ENCODE measurements around the gene GPRC5D. TPM values are rescaled to one million over a fixed set of nuclear protein-coding genes. Genes with fewer than 3 reads are reported as not detected.

The GPRC5D gene
- polyA plus RNA-seq, 1 donor (not counting 4 experiments of a cell fraction or from before 2014, with no cell fraction given), result 0.08 TPM

- DNase-seq (ENCODE audit: low read depth, low spot score) (no peak), FAIRE-seq (no peak)
- H3K4me3 ChIP-seq (ENCODE audit: control insufficient read depth in 2 of 3, extremely low read depth in 1 of 3, insufficient read depth in 2 of 3, low read depth in 1 of 3, low read length in 3 of 3), result no peak overlapping the region
- no peaks in the 10 kb centered on the region for H3K9me3 ChIP-seq (ENCODE audit: control insufficient read depth, low read depth, low read length)
- H3K36me3 ChIP-seq (ENCODE audit: control insufficient read depth in 2 of 2, extremely low read depth in 1 of 2, insufficient read depth in 2 of 2, low read length in 2 of 2), result peaks cover 16 to 24% of the 10 kb centered on the region in 2 experiments
- H3K27me3 ChIP-seq (ENCODE audit: control insufficient read depth, extremely low read depth, insufficient read depth, low read length), result no peaks in the 10 kb centered on the region
- no peak overlapping the region for H3K27ac ChIP-seq (ENCODE audit: control insufficient read depth, insufficient read depth, low read length)
- no peaks in the 10 kb centered on the region for H3K4me1 ChIP-seq (ENCODE audit: control insufficient read depth, extremely low read depth, insufficient read depth, low read length)
- no peak overlapping the region for H3K9ac ChIP-seq (ENCODE audit: control insufficient read depth, extremely low read depth, insufficient read depth, low read length)
- H3K4me2 ChIP-seq (ENCODE audit: control insufficient read depth, extremely low read depth, insufficient read depth, low read depth, low read length), result no peak overlapping the region
- peaks cover under 1% of the 10 kb centered on the region for H3K79me2 ChIP-seq (ENCODE audit: control insufficient read depth, insufficient read depth, low read length)
- no peak overlapping the region for H2AFZ ChIP-seq (ENCODE audit: control insufficient read depth, low read length)
- no peaks in the 10 kb centered on the region for H4K20me1 ChIP-seq (ENCODE audit: control insufficient read depth, extremely low read depth, insufficient read depth, low read length)
- H3K9me1 ChIP-seq (ENCODE audit: control insufficient read depth, extremely low read depth, insufficient read depth, low read length), result no peaks in the 10 kb centered on the region
- no peak for TF ChIP-seq EZH2 (IDR thresholded peaks at IDR 0.05; ENCODE audit: low read length)
- dilution Hi-C loops (cut with MboI; ENCODE audit: extremely low pct_ligation_motif_present, low sequenced_read_pairs), result no loop called here
Observed at GRCh38 chr12:12915656-12916055, 36.3 kb downstream of the GPRC5D start.

GRCh38 chr12:12912711-12913110, 39.3 kb downstream of the GPRC5D start:
- no peak overlapping the region for H2AFZ ChIP-seq (ENCODE audit: control insufficient read depth, low read length)
- H3K9me1 ChIP-seq (ENCODE audit: control insufficient read depth, extremely low read depth, insufficient read depth, low read length), result no peaks in the 10 kb centered on the region
- DNase-seq (ENCODE audit: low read depth, low spot score) (no peak), FAIRE-seq (no peak)
- H3K4me2 ChIP-seq (ENCODE audit: control insufficient read depth, extremely low read depth, insufficient read depth, low read depth, low read length), result no peak overlapping the region
- H3K79me2 ChIP-seq (ENCODE audit: control insufficient read depth, insufficient read depth, low read length), result peaks cover 19% of the 10 kb centered on the region
- H3K4me1 ChIP-seq (ENCODE audit: control insufficient read depth, extremely low read depth, insufficient read depth, low read length), result no peaks in the 10 kb centered on the region
- H3K36me3 ChIP-seq (ENCODE audit: control insufficient read depth in 2 of 2, extremely low read depth in 1 of 2, insufficient read depth in 2 of 2, low read length in 2 of 2), result peaks cover 20 to 38% of the 10 kb centered on the region in 2 experiments
- dilution Hi-C loops (cut with MboI; ENCODE audit: extremely low pct_ligation_motif_present, low sequenced_read_pairs), result no loop called here
- H3K9ac ChIP-seq (ENCODE audit: control insufficient read depth, extremely low read depth, insufficient read depth, low read length), result no peak overlapping the region
- H3K4me3 ChIP-seq (ENCODE audit: control insufficient read depth in 2 of 3, extremely low read depth in 1 of 3, insufficient read depth in 2 of 3, low read depth in 1 of 3, low read length in 3 of 3), result no peak overlapping the region
- TF ChIP-seq CTCF (optimal IDR thresholded peaks at IDR 0.05 in 1 of 3, IDR thresholded peaks at IDR 0.05 in 1 of 3, conservative IDR thresholded peaks at IDR 0.05 in 1 of 3; ENCODE audit: extremely low read depth in 1 of 3, insufficient read depth in 2 of 3, low read length in 3 of 3), result no peak
- TF ChIP-seq EZH2 (IDR thresholded peaks at IDR 0.05; ENCODE audit: low read length), result no peak
- no peaks in the 10 kb centered on the region for H3K9me3 ChIP-seq (ENCODE audit: control insufficient read depth, low read depth, low read length)
- H3K27me3 ChIP-seq (ENCODE audit: control insufficient read depth, extremely low read depth, insufficient read depth, low read length), result no peaks in the 10 kb centered on the region
- H3K27ac ChIP-seq (ENCODE audit: control insufficient read depth, insufficient read depth, low read length), result no peak overlapping the region
- H4K20me1 ChIP-seq (ENCODE audit: control insufficient read depth, extremely low read depth, insufficient read depth, low read length), result no peaks in the 10 kb centered on the region

- TF ChIP-seq EZH2 (IDR thresholded peaks at IDR 0.05; ENCODE audit: low read length) (no peak), CTCF (optimal IDR thresholded peaks at IDR 0.05 in 1 of 3, IDR thresholded peaks at IDR 0.05 in 1 of 3, conservative IDR thresholded peaks at IDR 0.05 in 1 of 3; ENCODE audit: extremely low read depth in 1 of 3, insufficient read depth in 2 of 3, low read length in 3 of 3) (no peak)
- H2AFZ ChIP-seq (ENCODE audit: control insufficient read depth, low read length), result no peak overlapping the region
- H3K9me3 ChIP-seq (ENCODE audit: control insufficient read depth, low read depth, low read length), result no peaks in the 10 kb centered on the region
- FAIRE-seq (no peak), DNase-seq (ENCODE audit: low read depth, low spot score) (no peak)
- no peaks in the 10 kb centered on the region for H3K9me1 ChIP-seq (ENCODE audit: control insufficient read depth, extremely low read depth, insufficient read depth, low read length)
- no peak overlapping the region for H3K4me2 ChIP-seq (ENCODE audit: control insufficient read depth, extremely low read depth, insufficient read depth, low read depth, low read length)
- no peaks in the 10 kb centered on the region for H4K20me1 ChIP-seq (ENCODE audit: control insufficient read depth, extremely low read depth, insufficient read depth, low read length)
- peaks cover 25 to 33% of the 10 kb centered on the region in 2 experiments for H3K36me3 ChIP-seq (ENCODE audit: control insufficient read depth in 2 of 2, extremely low read depth in 1 of 2, insufficient read depth in 2 of 2, low read length in 2 of 2)
- H3K4me1 ChIP-seq (ENCODE audit: control insufficient read depth, extremely low read depth, insufficient read depth, low read length), result peaks cover 4% of the 10 kb centered on the region
- peaks cover 30% of the 10 kb centered on the region for H3K79me2 ChIP-seq (ENCODE audit: control insufficient read depth, insufficient read depth, low read length)
- no peak overlapping the region for H3K4me3 ChIP-seq (ENCODE audit: control insufficient read depth in 2 of 3, extremely low read depth in 1 of 3, insufficient read depth in 2 of 3, low read depth in 1 of 3, low read length in 3 of 3)
- dilution Hi-C loops (cut with MboI; ENCODE audit: extremely low pct_ligation_motif_present, low sequenced_read_pairs), result no loop called here
- H3K27ac ChIP-seq (ENCODE audit: control insufficient read depth, insufficient read depth, low read length), result no peak overlapping the region
- no peaks in the 10 kb centered on the region for H3K27me3 ChIP-seq (ENCODE audit: control insufficient read depth, extremely low read depth, insufficient read depth, low read length)
- H3K9ac ChIP-seq (ENCODE audit: control insufficient read depth, extremely low read depth, insufficient read depth, low read length), result no peak overlapping the region
Observed at GRCh38 chr12:12909995-12910420, 42.0 kb downstream of the GPRC5D start.
